SKM-1 treated with dmso at 0.1 percent for 144 hours (cell line): Measurements from ENCODE around the gene ABCE1.

Experiments
- DNase-seq: peaks from one replicate; lab custom pipeline; 2025; ENCODE audit not compliant: unreplicated experiment; lab: John Stamatoyannopoulos, UW

The ABCE1 gene

DNA sequence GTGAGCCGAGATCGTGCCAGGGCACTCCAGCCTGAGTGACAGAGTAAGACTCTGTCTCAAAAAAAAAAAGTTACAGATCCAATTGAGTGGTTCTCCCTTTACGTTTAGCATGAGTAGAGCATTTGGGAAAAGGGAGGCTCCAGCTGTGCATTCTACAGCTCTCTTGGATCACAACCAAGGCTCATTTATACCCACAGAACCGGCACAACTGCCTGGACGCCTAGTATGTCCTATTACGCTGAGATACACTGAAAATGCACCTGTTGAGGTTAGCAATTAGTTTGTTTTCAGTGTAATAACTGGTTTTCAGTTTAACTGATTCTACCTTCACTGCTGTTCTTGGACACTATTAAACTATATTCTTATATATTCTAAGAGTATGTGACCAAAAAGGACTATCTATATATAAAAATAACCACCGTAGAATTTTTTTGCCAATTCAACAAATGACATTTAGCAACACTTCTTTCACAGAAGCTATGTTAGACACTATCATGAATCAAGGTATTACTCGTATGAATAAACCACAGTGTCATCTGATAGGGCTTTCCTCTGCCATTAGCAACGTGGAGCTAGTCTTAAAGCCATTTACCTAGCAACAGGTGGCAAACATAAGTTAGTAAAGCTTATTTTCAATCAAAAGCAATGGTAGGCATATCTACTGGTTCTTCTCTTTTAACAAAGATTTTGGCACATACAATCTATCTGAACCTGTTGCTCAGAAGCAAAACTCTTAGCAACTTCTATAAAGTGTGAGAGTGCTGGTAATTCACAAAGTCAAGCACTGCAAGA, 78.7 kb downstream of the ABCE1 start:
- no peak for DNase-seq

DNA sequence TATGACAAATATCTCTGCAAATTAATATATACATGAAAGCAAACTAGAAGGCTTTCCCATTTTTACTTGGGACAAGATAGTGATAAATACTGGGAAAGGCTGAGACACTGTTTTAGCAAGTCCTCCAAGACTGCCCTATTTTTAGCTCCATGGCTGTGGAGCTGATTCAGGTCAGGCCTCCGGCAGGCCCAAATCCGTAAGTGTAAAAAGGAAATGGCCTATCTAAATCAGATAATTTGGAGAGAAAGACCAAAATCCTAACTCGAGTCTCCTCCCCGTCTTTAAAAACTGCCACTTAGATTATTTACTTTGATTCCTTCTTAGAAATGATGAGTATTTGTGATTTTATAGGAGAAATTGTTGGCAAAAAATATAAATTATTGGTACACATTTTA, 79.4 kb downstream of the ABCE1 start:
- no peak for DNase-seq

DNA sequence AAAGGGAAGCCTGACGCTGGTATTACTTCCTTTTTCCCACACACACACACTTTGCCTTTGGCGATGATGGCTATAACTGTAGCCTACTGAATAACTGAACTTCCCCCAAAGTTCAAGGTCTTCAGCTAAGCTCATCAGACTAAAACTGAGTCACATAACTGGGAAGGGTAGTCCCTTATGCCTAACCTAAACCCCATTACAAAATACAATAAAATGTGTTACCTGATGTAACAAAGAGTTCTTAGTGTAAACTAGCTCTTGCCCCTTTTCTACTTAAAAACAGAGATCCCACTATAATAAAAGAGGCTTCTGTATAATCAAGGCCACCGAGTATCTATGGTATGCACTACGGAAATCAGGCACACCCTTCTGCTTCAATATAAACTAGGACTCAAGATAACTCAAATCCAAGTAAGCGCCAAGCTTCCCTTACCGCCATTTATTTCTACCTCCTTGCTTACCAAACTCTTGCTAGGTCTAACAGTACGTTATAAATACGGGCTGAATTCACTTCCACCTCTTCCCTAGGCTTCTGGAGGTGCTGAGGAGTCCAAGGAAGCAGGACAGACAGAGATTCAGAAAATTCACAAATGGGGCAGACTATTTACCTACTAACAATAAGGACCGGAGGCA, 79.9 kb downstream of the ABCE1 start:
- DNase-seq: peak; percentile 65

DNA sequence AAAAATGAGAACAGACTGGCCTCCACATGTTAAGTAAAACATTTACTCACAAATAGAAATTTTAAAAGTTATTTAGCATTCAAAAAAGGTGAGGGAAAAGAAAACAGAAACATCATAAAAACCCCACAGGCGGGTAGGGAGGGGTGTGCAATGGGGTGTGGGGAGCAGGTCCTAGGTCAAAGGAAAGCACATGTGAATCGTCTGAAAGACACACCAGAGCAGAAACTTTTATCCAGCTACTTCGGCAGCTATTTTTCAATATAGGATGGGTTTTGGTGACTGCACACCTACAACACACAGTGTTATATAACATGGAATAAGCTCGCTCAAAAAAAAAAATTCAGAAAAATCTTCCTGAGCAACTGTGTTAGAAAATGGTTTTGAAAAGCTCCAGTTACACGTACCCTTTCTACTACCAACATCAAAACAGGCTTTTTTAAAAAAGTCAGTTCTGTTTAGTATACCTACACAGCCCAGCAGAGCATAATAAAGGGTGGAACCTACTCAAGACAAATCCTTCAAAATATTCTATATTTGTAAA, 80.7 kb downstream of the ABCE1 start:
- DNase-seq: no peak
